Endodermal cell (in vitro differentiated cells): Measurements from ENCODE around the gene C5orf58. TPM values are rescaled to one million over a fixed set of nuclear protein-coding genes. Genes with fewer than 3 reads are reported as not detected.

Source experiments
- DNase-seq: peaks from one replicate; pipeline ENCODE4 v3.0.0-alpha.2; 2017
- H3K27ac ChIP-seq: 2 replicates; pipeline ENCODE4 v1.5.1; 2013; ENCODE audit warnings: mild to moderate bottlenecking, low read depth, low read length, moderate library complexity
- H3K27me3 ChIP-seq: 2 replicates; pipeline ENCODE4 v1.6.1; 2013; ENCODE audit warnings: mild to moderate bottlenecking, low read length, moderate library complexity; ENCODE audit not compliant: insufficient read depth, control insufficient read depth, poor library complexity, severe bottlenecking
- H3K36me3 ChIP-seq: 2 replicates; pipeline ENCODE4 v1.7.0; 2013; ENCODE audit warnings: mild to moderate bottlenecking, low read length, moderate library complexity; ENCODE audit not compliant: control insufficient read depth, insufficient read depth
- H3K4me1 ChIP-seq: one replicate; pipeline ENCODE4 v1.7.0; 2013; ENCODE audit warnings: low read length; ENCODE audit not compliant: control insufficient read depth, insufficient read depth
- H3K4me3 ChIP-seq: 2 replicates; pipeline ENCODE4 v1.5.1; 2013; ENCODE audit warnings: mild to moderate bottlenecking, low read length, moderate library complexity
- H3K9ac ChIP-seq: 2 replicates; pipeline ENCODE4 v1.6.1; 2013; ENCODE audit warnings: mild to moderate bottlenecking, low read length, moderate library complexity; ENCODE audit not compliant: poor library complexity, severe bottlenecking; ENCODE audit errors: extremely low read depth
- H3K9me3 ChIP-seq: 2 replicates; pipeline ENCODE4 v1.6.1; 2013; ENCODE audit warnings: mild to moderate bottlenecking, low read length, moderate library complexity; ENCODE audit not compliant: control insufficient read depth
- H3K27ac Mint-ChIP-seq: 2 replicates; pipeline ENCODE4 v1.8.0; 2020; ENCODE audit warnings: mixed read lengths
- H3K27me3 Mint-ChIP-seq: 2 replicates; pipeline ENCODE4 v1.8.0; 2021; ENCODE audit warnings: mild to moderate bottlenecking, mixed read lengths; ENCODE audit not compliant: insufficient read depth
- H3K36me3 Mint-ChIP-seq: 2 replicates; pipeline ENCODE4 v1.8.0; 2020; ENCODE audit warnings: low read depth, mixed read lengths
- H3K4me1 Mint-ChIP-seq: 2 replicates; pipeline ENCODE4 v1.8.0; 2020; ENCODE audit warnings: mixed read lengths
- H3K4me3 Mint-ChIP-seq: 2 replicates; pipeline ENCODE4 v1.8.0; 2020; ENCODE audit warnings: mild to moderate bottlenecking, moderate library complexity, mixed read lengths
- H3K9me3 Mint-ChIP-seq: 2 replicates; pipeline ENCODE4 v1.8.0; 2020; ENCODE audit warnings: mild to moderate bottlenecking, mixed read lengths
- CTCF ChIP-seq: fragments of 200-600 bp; sonication (generic); conservative IDR thresholded peaks from 2 replicates; pipeline ENCODE4 v1.5.0; 2021; ENCODE audit warnings: antibody characterized with exemption, mild to moderate bottlenecking
- WGBS, 2 experiments: methylation state at CpG; one replicate each; pipeline versions ENCODE4 v1.1.5 to v1.1.7; 2013; ENCODE audit warnings: missing lambda C conversion rate in 2 of 2, mixed read lengths in 1 of 2; ENCODE audit not compliant: insufficient coverage in 1 of 2, insufficient read length in 1 of 2; 5-methylcytosine and 5-hydroxymethylcytosine counted together
- total RNA-seq, 2 donors: library from RNA; stranded (reverse); fragmentation: NEBNext Ultra II Directional in 1 of 2; extraction: Animal tissue kit (Norgen Biotek cat#: 25700) in 1 of 2; gene quantifications; 2 replicates in 1 of 2; 3 replicates in 1 of 2; pipeline ENCODE4 v1.2.1, GENCODE V29; 2021

The C5orf58 gene
- total RNA-seq, 2 donors from 2014 or later = 0.95 TPM; not detected in 1

GRCh38 chr5:170277867-170278281 lies 45.1 kb downstream of the C5orf58 start:
- H3K4me3 ChIP-seq = no peak overlapping the region
- Mint-ChIP-seq H3K4me1 (peaks cover 38% of the 10 kb centered on the region), H3K4me3 (no peak overlapping the region), H3K36me3 (no peaks in the 10 kb centered on the region), H3K27ac (peak overlapping the region; percentile 26), H3K27me3 (peaks cover 44% of the 10 kb centered on the region), H3K9me3 (no peaks in the 10 kb centered on the region)
- H3K4me1 ChIP-seq = peaks cover 17% of the 10 kb centered on the region
- no peaks in the 10 kb centered on the region for H3K9me3 ChIP-seq
- 54 to 66% methylated on average over 4 to 6 of the region's 6 CpGs for WGBS, 2 experiments
- no peaks in the 10 kb centered on the region for H3K36me3 ChIP-seq
- peak; percentile 76 for DNase-seq
- H3K27me3 ChIP-seq = peaks cover 12% of the 10 kb centered on the region
- no peak for TF ChIP-seq CTCF
- no peak overlapping the region for H3K9ac ChIP-seq
- no peak overlapping the region for H3K27ac ChIP-seq

- H3K4me1 ChIP-seq = peaks cover 17% of the 10 kb centered on the region
- H3K4me3 ChIP-seq = no peak overlapping the region
- H3K4me1 Mint-ChIP-seq = peaks cover 37% of the 10 kb centered on the region
- no peaks in the 10 kb centered on the region for H3K36me3 Mint-ChIP-seq
- peaks cover 8% of the 10 kb centered on the region for H3K9me3 ChIP-seq
- no peak overlapping the region for H3K4me3 Mint-ChIP-seq
- peak; percentile 71 for DNase-seq
- 62 to 69% methylated on average over 6 to 9 of the region's 9 CpGs for WGBS, 2 experiments
- H3K27me3 Mint-ChIP-seq = peaks cover 47% of the 10 kb centered on the region
- H3K27ac ChIP-seq = no peak overlapping the region
- H3K27me3 ChIP-seq = peaks cover 12% of the 10 kb centered on the region
- H3K27ac Mint-ChIP-seq = peak overlapping the region; percentile 14
- no peaks in the 10 kb centered on the region for H3K36me3 ChIP-seq
- H3K9ac ChIP-seq = no peak overlapping the region
- peaks cover 8% of the 10 kb centered on the region for H3K9me3 Mint-ChIP-seq
- no peak for TF ChIP-seq CTCF
Measured at GRCh38 chr5:170278611-170279458, 46.0 kb downstream of the C5orf58 start.

GRCh38 chr5:170279459-170279817 lies 46.7 kb downstream of the C5orf58 start:
- peaks cover 14% of the 10 kb centered on the region for H3K9me3 Mint-ChIP-seq
- DNase-seq = no peak
- H3K4me1 Mint-ChIP-seq = peaks cover 31% of the 10 kb centered on the region
- Histone ChIP-seq H3K36me3 (no peaks in the 10 kb centered on the region), H3K27ac (no peak overlapping the region), H3K9ac (no peak overlapping the region), H3K4me3 (no peak overlapping the region), H3K9me3 (peaks cover 13% of the 10 kb centered on the region), H3K4me1 (peaks cover 14% of the 10 kb centered on the region), H3K27me3 (peaks cover 12% of the 10 kb centered on the region)
- peaks cover 47% of the 10 kb centered on the region for H3K27me3 Mint-ChIP-seq
- no peak for TF ChIP-seq CTCF
- H3K27ac Mint-ChIP-seq = peak overlapping the region; percentile 3
- no peaks in the 10 kb centered on the region for H3K36me3 Mint-ChIP-seq
- no peak overlapping the region for H3K4me3 Mint-ChIP-seq
- WGBS, 2 experiments = 88 to 92% methylated on average over 3 to 4 of the region's 4 CpGs
